Osteoblast (primary cell): ENCODE data around the gene EFR3B. TPM values are rescaled to one million over a fixed set of nuclear protein-coding genes. Genes with fewer than 3 reads are reported as not detected.

Experiments used
- DNase-seq: peaks from one replicate; pipeline ENCODE4 v3.0.0; 2011; ENCODE audit warnings: low spot score, mixed read lengths; ENCODE audit not compliant: insufficient read length; ENCODE audit errors: missing footprints
- H2AFZ ChIP-seq: 2 replicates; pipeline ENCODE4 v1.6.0; 2011; ENCODE audit warnings: mild to moderate bottlenecking, low read length
- H3K27ac ChIP-seq: 2 replicates; pipeline ENCODE4 v1.5.1; 2011; ENCODE audit warnings: mild to moderate bottlenecking, low read depth, low read length, moderate library complexity
- H3K27me3 ChIP-seq: 2 replicates; pipeline ENCODE4 v1.6.0; 2012; ENCODE audit warnings: mild to moderate bottlenecking, control low read depth, inconsistent platforms, low read length, moderate library complexity; ENCODE audit not compliant: insufficient read depth
- H3K36me3 ChIP-seq: 2 replicates; pipeline ENCODE4 v1.5.1; 2011; ENCODE audit warnings: mild to moderate bottlenecking, low read length, control low read depth, moderate library complexity; ENCODE audit not compliant: insufficient read depth
- H3K4me1 ChIP-seq: 2 replicates; pipeline ENCODE4 v1.5.1; 2011; ENCODE audit warnings: mild to moderate bottlenecking, low read length, control low read depth, moderate library complexity; ENCODE audit not compliant: insufficient read depth
- H3K4me2 ChIP-seq: 2 replicates; pipeline ENCODE4 v1.6.0; 2011; ENCODE audit warnings: mild to moderate bottlenecking, low read length; ENCODE audit not compliant: insufficient read depth
- H3K4me3 ChIP-seq: fragments of 200-600 bp; sonication (generic); 3 replicates; pipeline ENCODE4 v1.5.1; 2012; ENCODE audit warnings: mild to moderate bottlenecking, low read length, inconsistent platforms; ENCODE audit not compliant: insufficient read depth
- H3K79me2 ChIP-seq: 2 replicates; pipeline ENCODE4 v1.6.0; 2012; ENCODE audit warnings: mild to moderate bottlenecking, low read length, control low read depth, inconsistent platforms; ENCODE audit not compliant: insufficient read depth
- H3K9me3 ChIP-seq: 2 replicates; pipeline ENCODE4 v1.5.1; 2011; ENCODE audit warnings: low read depth, low read length, control low read depth
- H4K20me1 ChIP-seq: 2 replicates; pipeline ENCODE4 v1.6.0; 2012; ENCODE audit warnings: mild to moderate bottlenecking, low read length, control low read depth; ENCODE audit not compliant: insufficient read depth
- total RNA-seq: library from RNA; depleted of rRNA; stranded (reverse); fragments of >200 nt; gene quantifications from 2 replicates; pipeline ENCODE4 v1.2.3, GENCODE V29; 2012
- TF ChIP-seq, protein P1 (sequence below): IDR thresholded peaks from 2 replicates; pipeline ENCODE4 v1.5.1; 2011; ENCODE audit warnings: mild to moderate bottlenecking, low read depth, low read length, moderate library complexity; ENCODE audit errors: extremely low read depth

The EFR3B gene
- total RNA-seq, 1 donor = 0.72 TPM

GRCh38 chr2:25034081-25034480 lies 7.8 kb upstream of the EFR3B start:
- DNase-seq = no peak
- Histone ChIP-seq H3K4me3 (no peak overlapping the region), H3K27me3 (peaks cover 12% of the 10 kb centered on the region), H3K4me2 (no peak overlapping the region), H3K4me1 (no peaks in the 10 kb centered on the region), H3K9me3 (no peaks in the 10 kb centered on the region), H3K27ac (no peak overlapping the region), H2AFZ (no peak overlapping the region), H3K79me2 (no peaks in the 10 kb centered on the region), H3K36me3 (no peaks in the 10 kb centered on the region), H4K20me1 (no peaks in the 10 kb centered on the region)
- TF ChIP-seq, protein P1, sequence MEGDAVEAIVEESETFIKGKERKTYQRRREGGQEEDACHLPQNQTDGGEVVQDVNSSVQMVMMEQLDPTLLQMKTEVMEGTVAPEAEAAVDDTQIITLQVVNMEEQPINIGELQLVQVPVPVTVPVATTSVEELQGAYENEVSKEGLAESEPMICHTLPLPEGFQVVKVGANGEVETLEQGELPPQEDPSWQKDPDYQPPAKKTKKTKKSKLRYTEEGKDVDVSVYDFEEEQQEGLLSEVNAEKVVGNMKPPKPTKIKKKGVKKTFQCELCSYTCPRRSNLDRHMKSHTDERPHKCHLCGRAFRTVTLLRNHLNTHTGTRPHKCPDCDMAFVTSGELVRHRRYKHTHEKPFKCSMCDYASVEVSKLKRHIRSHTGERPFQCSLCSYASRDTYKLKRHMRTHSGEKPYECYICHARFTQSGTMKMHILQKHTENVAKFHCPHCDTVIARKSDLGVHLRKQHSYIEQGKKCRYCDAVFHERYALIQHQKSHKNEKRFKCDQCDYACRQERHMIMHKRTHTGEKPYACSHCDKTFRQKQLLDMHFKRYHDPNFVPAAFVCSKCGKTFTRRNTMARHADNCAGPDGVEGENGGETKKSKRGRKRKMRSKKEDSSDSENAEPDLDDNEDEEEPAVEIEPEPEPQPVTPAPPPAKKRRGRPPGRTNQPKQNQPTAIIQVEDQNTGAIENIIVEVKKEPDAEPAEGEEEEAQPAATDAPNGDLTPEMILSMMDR = no peak

DNA sequence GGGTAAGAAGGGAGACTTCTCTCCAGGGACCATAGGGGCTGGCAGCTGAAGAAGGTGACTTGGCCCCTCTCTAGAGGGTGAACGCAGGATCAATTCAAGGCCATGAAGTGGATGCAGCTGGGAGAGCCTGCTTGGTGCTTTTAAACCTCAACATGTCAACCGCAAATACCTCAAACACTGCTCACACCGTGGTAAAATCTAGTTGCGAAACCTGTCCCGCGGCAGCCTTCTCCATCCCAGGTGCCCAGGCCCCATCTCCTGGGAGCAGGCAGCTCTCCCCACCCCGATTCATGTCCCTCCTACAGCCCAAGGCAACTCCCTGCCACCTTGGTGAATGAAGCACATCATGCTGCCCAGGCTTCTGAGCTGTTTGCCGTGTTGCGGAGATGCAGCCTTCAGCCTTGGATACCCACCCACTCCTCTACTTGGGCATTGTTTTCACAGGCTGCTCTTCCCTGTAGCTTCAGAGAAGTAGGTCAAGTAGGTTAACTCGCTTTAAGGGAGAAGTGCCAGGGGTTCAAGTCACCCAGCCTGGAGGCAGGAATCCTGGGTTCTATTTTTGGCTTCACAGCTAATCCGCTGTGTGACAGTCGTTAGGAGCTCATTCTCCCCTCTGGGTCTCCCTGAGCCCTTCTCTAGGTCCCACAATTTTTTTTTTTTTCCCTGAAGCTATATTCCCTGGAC lies 6.2 kb upstream of the EFR3B start:
- no peaks in the 10 kb centered on the region for H3K4me1 ChIP-seq
- H3K27ac ChIP-seq = no peak overlapping the region
- H3K9me3 ChIP-seq = no peaks in the 10 kb centered on the region
- DNase-seq = no peak
- H2AFZ ChIP-seq = no peak overlapping the region
- no peaks in the 10 kb centered on the region for H4K20me1 ChIP-seq
- H3K4me3 ChIP-seq = no peak overlapping the region
- TF ChIP-seq, protein P1 = no peak
- H3K79me2 ChIP-seq = no peaks in the 10 kb centered on the region
- no peaks in the 10 kb centered on the region for H3K36me3 ChIP-seq
- H3K4me2 ChIP-seq = no peak overlapping the region
- H3K27me3 ChIP-seq = peaks cover 20% of the 10 kb centered on the region

GRCh38 chr2:25036221-25036559 lies 5.7 kb upstream of the EFR3B start:
- Histone ChIP-seq H3K27ac (no peak overlapping the region), H4K20me1 (no peaks in the 10 kb centered on the region), H3K79me2 (no peaks in the 10 kb centered on the region), H3K36me3 (no peaks in the 10 kb centered on the region), H3K4me2 (no peak overlapping the region), H3K9me3 (no peaks in the 10 kb centered on the region), H2AFZ (no peak overlapping the region), H3K4me3 (no peak overlapping the region), H3K27me3 (peaks cover 22% of the 10 kb centered on the region), H3K4me1 (peaks cover under 1% of the 10 kb centered on the region)
- no peak for DNase-seq
- TF ChIP-seq, protein P1 = no peak

DNA sequence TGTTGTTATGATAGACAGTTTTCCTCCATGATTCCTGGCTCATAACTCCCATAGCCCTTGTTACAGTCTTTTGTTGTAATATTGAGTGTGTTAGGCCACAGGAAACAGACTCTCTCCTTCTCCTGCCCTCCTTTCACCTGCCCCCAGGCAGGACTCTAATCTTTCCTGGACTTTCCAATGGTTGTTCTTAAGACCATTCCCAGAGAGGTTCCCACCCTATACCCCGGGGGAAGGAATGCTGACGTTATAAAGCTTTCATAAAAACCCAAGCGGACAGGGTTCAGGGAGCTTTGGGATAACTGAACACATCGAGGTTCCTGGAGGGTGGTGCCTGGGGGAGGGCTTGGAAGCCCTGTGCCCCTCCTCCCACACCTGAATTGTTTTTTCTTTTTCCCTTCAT lies 2.8 kb upstream of the EFR3B start:
- Histone ChIP-seq H2AFZ (no peak overlapping the region), H3K4me1 (peaks cover 22% of the 10 kb centered on the region), H4K20me1 (peaks cover 3% of the 10 kb centered on the region), H3K4me2 (no peak overlapping the region), H3K9me3 (no peaks in the 10 kb centered on the region), H3K27me3 (peaks cover 19% of the 10 kb centered on the region), H3K36me3 (no peaks in the 10 kb centered on the region), H3K79me2 (no peaks in the 10 kb centered on the region), H3K27ac (no peak overlapping the region), H3K4me3 (no peak overlapping the region)
- TF ChIP-seq, protein P1 = no peak
- no peak for DNase-seq
